HL-60 (cell line): Measurements from ENCODE around the gene ARHGAP21.

Experiments used
- DNase-seq, 2 experiments: peaks; one replicate each; pipeline ENCODE4 v3.0.0-alpha.2; 2010 to 2020; ENCODE audit warnings: low read depth in 1 of 2, low spot score in 1 of 2
- H3K27ac ChIP-seq: fragments of 250-450 bp; sonication (Bioruptor Pico); replicated peaks from 2 replicates; pipeline ENCODE4 v1.5.1; 2020; ENCODE audit warnings: mild to moderate bottlenecking, moderate library complexity
- H3K27me3 ChIP-seq: fragments of 250-450 bp; sonication (Bioruptor Pico); 2 replicates; pipeline ENCODE4 v1.5.1; 2021; ENCODE audit warnings: mild to moderate bottlenecking, moderate library complexity; ENCODE audit not compliant: insufficient read depth, poor library complexity, severe bottlenecking
- H3K4me3 ChIP-seq: replicated peaks from 2 replicates; pipeline ENCODE4 v1.5.1; 2011; ENCODE audit warnings: mild to moderate bottlenecking, control low read depth, low read length; ENCODE audit not compliant: insufficient read depth
- CTCF ChIP-seq: IDR thresholded peaks from one replicate; pipeline ENCODE4 v1.5.1; 2011; ENCODE audit warnings: low read length, control low read depth, inconsistent platforms; ENCODE audit not compliant: insufficient read depth
- GABPA ChIP-seq: IDR thresholded peaks from 2 replicates; pipeline ENCODE4 v1.6.1; 2012; ENCODE audit warnings: low read depth
- POLR2AphosphoS5 ChIP-seq: IDR thresholded peaks from 2 replicates; pipeline ENCODE4 v1.6.1; 2012; ENCODE audit warnings: low read depth
- REST ChIP-seq: IDR thresholded peaks from 2 replicates; pipeline ENCODE4 v1.6.1; 2012; ENCODE audit warnings: low read depth; ENCODE audit not compliant: insufficient replicate concordance
- SPI1 ChIP-seq: IDR thresholded peaks from 2 replicates; pipeline ENCODE4 v1.6.1; 2012; ENCODE audit warnings: low read depth, mild to moderate bottlenecking, borderline replicate concordance

ARHGAP21 gene

GRCh38 chr10:24552346-24553016, 171.2 kb downstream of the ARHGAP21 start:
- TF ChIP-seq POLR2AphosphoS5, result no peak
- TF ChIP-seq GABPA, result no peak
- no peak for TF ChIP-seq SPI1
- no peak for TF ChIP-seq CTCF
- TF ChIP-seq REST, result no peak

GRCh38 chr10:24551161-24551560, 172.5 kb downstream of the ARHGAP21 start:
- no peaks in the 10 kb centered on the region for H3K27me3 ChIP-seq
- no peak overlapping the region for H3K27ac ChIP-seq
- TF ChIP-seq POLR2AphosphoS5, result no peak
- no peak for TF ChIP-seq GABPA
- TF ChIP-seq SPI1, result no peak
- no peak for TF ChIP-seq CTCF
- no peak for TF ChIP-seq REST
- no peak overlapping the region for H3K4me3 ChIP-seq
- no peak for DNase-seq

More at GRCh38 chr10:24552346-24553016, 171.2 kb downstream of the ARHGAP21 start:
- H3K27me3 ChIP-seq, result no peaks in the 10 kb centered on the region
- H3K4me3 ChIP-seq, result no peak overlapping the region
- H3K27ac ChIP-seq, result no peak overlapping the region
- no peak for DNase-seq

GRCh38 chr10:24550680-24551079, 173.0 kb downstream of the ARHGAP21 start:
- no peak for TF ChIP-seq POLR2AphosphoS5
- TF ChIP-seq CTCF, result no peak
- no peak for TF ChIP-seq SPI1
- TF ChIP-seq REST, result no peak
- TF ChIP-seq GABPA, result no peak
- DNase-seq, result no peak

More at GRCh38 chr10:24550680-24551079, 173.0 kb downstream of the ARHGAP21 start:
- no peaks in the 10 kb centered on the region for H3K27me3 ChIP-seq
- H3K27ac ChIP-seq, result no peak overlapping the region
- H3K4me3 ChIP-seq, result no peak overlapping the region
